OCI-LY3 (cell line): Measurements from ENCODE around the gene ATXN2.

Experiments
- EZH2phosphoT487 ChIP-seq: fragments of 200-600 bp; shearing (Covaris generic); IDR thresholded peaks from 2 replicates; pipeline ENCODE4 v1.6.1; 2018; ENCODE audit warnings: antibody characterized with exemption, mixed run types, low read depth
- TF ChIP-seq, protein P1 (sequence below): fragments of 200-600, 300-600 bp; sonication (generic); IDR thresholded peaks from 2 replicates; pipeline ENCODE4 v1.5.1; 2014; ENCODE audit warnings: antibody characterized with exemption, low read length, low read depth

DNA sequence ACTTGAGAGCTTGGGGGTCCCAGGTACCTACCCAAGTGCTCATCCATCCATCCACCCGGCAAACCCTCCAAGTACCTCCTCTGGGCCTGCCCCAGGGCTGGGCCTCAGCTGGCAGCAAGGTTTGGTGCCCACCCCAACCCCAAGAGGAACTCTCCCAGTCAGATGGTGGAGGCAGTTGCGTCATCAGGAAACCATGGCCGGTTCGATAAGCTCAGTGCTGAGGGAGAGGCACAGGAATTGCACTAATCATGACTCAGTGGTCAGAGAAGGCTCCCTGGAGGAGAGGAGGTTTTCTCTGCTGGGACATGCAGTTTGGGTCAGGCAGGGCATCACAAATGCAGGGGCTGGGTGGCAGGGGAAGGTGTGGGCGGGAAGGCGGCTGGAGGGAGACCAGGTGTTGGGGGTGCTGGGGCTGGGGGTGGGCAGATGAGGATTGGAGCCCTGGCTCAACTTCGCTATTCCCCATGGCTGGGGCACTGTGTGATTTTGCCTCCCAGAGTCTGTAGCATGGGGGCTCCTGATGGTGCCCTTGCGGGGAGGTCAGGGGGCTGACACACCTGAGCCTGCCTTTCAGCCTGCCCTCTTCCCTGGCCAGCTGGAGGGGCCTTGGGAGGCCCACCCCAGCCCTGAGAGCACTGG lies 161.2 kb downstream of the ATXN2 start:
- TF ChIP-seq, protein P1, sequence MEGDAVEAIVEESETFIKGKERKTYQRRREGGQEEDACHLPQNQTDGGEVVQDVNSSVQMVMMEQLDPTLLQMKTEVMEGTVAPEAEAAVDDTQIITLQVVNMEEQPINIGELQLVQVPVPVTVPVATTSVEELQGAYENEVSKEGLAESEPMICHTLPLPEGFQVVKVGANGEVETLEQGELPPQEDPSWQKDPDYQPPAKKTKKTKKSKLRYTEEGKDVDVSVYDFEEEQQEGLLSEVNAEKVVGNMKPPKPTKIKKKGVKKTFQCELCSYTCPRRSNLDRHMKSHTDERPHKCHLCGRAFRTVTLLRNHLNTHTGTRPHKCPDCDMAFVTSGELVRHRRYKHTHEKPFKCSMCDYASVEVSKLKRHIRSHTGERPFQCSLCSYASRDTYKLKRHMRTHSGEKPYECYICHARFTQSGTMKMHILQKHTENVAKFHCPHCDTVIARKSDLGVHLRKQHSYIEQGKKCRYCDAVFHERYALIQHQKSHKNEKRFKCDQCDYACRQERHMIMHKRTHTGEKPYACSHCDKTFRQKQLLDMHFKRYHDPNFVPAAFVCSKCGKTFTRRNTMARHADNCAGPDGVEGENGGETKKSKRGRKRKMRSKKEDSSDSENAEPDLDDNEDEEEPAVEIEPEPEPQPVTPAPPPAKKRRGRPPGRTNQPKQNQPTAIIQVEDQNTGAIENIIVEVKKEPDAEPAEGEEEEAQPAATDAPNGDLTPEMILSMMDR: no peak
- TF ChIP-seq EZH2phosphoT487: no peak
